IMR-90 (cell line): ENCODE measurements around the gene IQCM. TPM values are rescaled to one million over a fixed set of nuclear protein-coding genes. Genes with fewer than 3 reads are reported as not detected.

Experiments used
- ATAC-seq: fragments of 200-7000 bp; cut with Tn5 transposase; 2 replicates; pipeline ENCODE4 v1.9.1; 2020; ENCODE audit warnings: low read depth, mild to moderate bottlenecking, moderate library complexity
- BruUV-seq: library from RNA; stranded (reverse); fragments of 400-500 nt; replicated peaks from 2 replicates; lab custom pipeline; 2021; lab: Mats Ljungman, UMichigan
- CTCF ChIA-PET: fragments of 300-600 bp; formaldehyde crosslinking; extraction: SDS; loops from one replicate; lab custom pipeline; 2021; ENCODE audit warnings: antibody characterized with exemption; lab: Yijun Ruan, JAX
- POLR2A ChIA-PET: fragments of 300-600 bp; sonication (Branson Sonifier 250); formaldehyde crosslinking; loops from one replicate; lab custom pipeline; 2022; ENCODE audit warnings: antibody characterized with exemption; ENCODE audit not compliant: unreplicated experiment; lab: Charles Lee
- DNase-seq: peaks from one replicate; pipeline ENCODE4 v3.0.0; 2013
- H2AFZ ChIP-seq: replicated peaks from 2 replicates; pipeline ENCODE3; 2013; ENCODE audit warnings: low read length, mild to moderate bottlenecking; ENCODE audit not compliant: poor library complexity
- H2AK5ac ChIP-seq: 2 replicates; pipeline ENCODE4 v1.6.1; 2013; ENCODE audit warnings: low read depth, low read length, inconsistent platforms
- H2AK9ac ChIP-seq: replicated peaks from 2 replicates; pipeline ENCODE3; 2013; ENCODE audit warnings: mild to moderate bottlenecking, low read depth, low read length, moderate library complexity; ENCODE audit not compliant: poor library complexity
- H2BK120ac ChIP-seq: 2 replicates; pipeline ENCODE4 v1.6.1; 2013; ENCODE audit warnings: low read depth, low read length, inconsistent platforms
- H2BK15ac ChIP-seq: 3 replicates; pipeline ENCODE4 v1.6.1; 2013; ENCODE audit warnings: low read depth, low read length, inconsistent platforms
- H2BK20ac ChIP-seq: 2 replicates; pipeline ENCODE4 v1.6.1; 2013; ENCODE audit warnings: low read depth, mild to moderate bottlenecking, inconsistent platforms, low read length, moderate library complexity
- H2BK5ac ChIP-seq: 2 replicates; pipeline ENCODE4 v1.6.1; 2013; ENCODE audit warnings: mild to moderate bottlenecking, low read depth, low read length, inconsistent platforms; ENCODE audit not compliant: poor library complexity, severe bottlenecking
- H3K14ac ChIP-seq: replicated peaks from 2 replicates; pipeline ENCODE4 v1.6.1; 2013; ENCODE audit warnings: low read depth, low read length, inconsistent platforms
- H3K18ac ChIP-seq: 2 replicates; pipeline ENCODE4 v1.6.1; 2013; ENCODE audit warnings: low read depth, low read length, control low read depth
- H3K23ac ChIP-seq: 2 replicates; pipeline ENCODE4 v1.6.1; 2013; ENCODE audit warnings: low read depth, low read length, inconsistent platforms
- H3K27ac ChIP-seq: 2 replicates; pipeline ENCODE4 v1.5.1; 2013; ENCODE audit warnings: mild to moderate bottlenecking, control low read depth, low read length; ENCODE audit not compliant: insufficient read depth
- H3K27me3 ChIP-seq: 2 replicates; pipeline ENCODE4 v1.6.1; 2013; ENCODE audit warnings: low read length; ENCODE audit not compliant: control insufficient read depth, insufficient read depth
- H3K36me3 ChIP-seq: 2 replicates; pipeline ENCODE4 v1.6.1; 2013; ENCODE audit warnings: low read length, mixed read lengths; ENCODE audit not compliant: control insufficient read depth, insufficient read depth
- H3K4ac ChIP-seq: 2 replicates; pipeline ENCODE4 v1.6.1; 2013; ENCODE audit warnings: low read depth, low read length, inconsistent platforms
- H3K4me1 ChIP-seq: 2 replicates; pipeline ENCODE4 v1.6.1; 2013; ENCODE audit warnings: low read length, mixed read lengths; ENCODE audit not compliant: control insufficient read depth, insufficient read depth
- H3K4me2 ChIP-seq: 2 replicates; pipeline ENCODE4 v1.6.1; 2013; ENCODE audit warnings: low read depth, mild to moderate bottlenecking, control low read depth, low read length, moderate library complexity
- H3K4me3 ChIP-seq: 2 replicates; pipeline ENCODE4 v1.5.1; 2013; ENCODE audit warnings: low read depth, mild to moderate bottlenecking, control low read depth, low read length, moderate library complexity; ENCODE audit not compliant: insufficient read depth
- H3K56ac ChIP-seq: 2 replicates; pipeline ENCODE4 v1.6.1; 2013; ENCODE audit warnings: low read length, inconsistent platforms; ENCODE audit not compliant: insufficient read depth; ENCODE audit errors: extremely low read depth
- H3K79me1 ChIP-seq, 2 experiments: 2 replicates each; pipeline ENCODE4 v1.6.1; 2013; ENCODE audit warnings: low read length in 2 of 2, inconsistent platforms in 1 of 2, low read depth in 1 of 2
- H3K9ac ChIP-seq: 2 replicates; pipeline ENCODE4 v1.6.1; 2013; ENCODE audit warnings: low read depth, low read length, control low read depth
- H3K9me1 ChIP-seq: 2 replicates; pipeline ENCODE4 v1.6.1; 2013; ENCODE audit warnings: low read length, inconsistent platforms; ENCODE audit not compliant: insufficient read depth
- H3K9me3 ChIP-seq: 2 replicates; pipeline ENCODE4 v1.6.1; 2013; ENCODE audit warnings: low read length; ENCODE audit not compliant: control insufficient read depth, insufficient read depth
- H4K20me1 ChIP-seq: 2 replicates; pipeline ENCODE4 v1.6.1; 2013; ENCODE audit warnings: low read length, inconsistent platforms; ENCODE audit not compliant: insufficient read depth
- H4K5ac ChIP-seq: 2 replicates; pipeline ENCODE4 v1.6.1; 2013; ENCODE audit warnings: mild to moderate bottlenecking, low read depth, low read length, control low read depth
- H4K8ac ChIP-seq, 2 experiments: 2 replicates each; pipeline ENCODE4 v1.6.1; 2013; ENCODE audit warnings: low read depth in 2 of 2, low read length in 2 of 2, control low read depth in 1 of 2, inconsistent platforms in 1 of 2
- H4K91ac ChIP-seq: 2 replicates; pipeline ENCODE4 v1.6.1; 2013; ENCODE audit warnings: low read depth, low read length, inconsistent platforms; ENCODE audit not compliant: insufficient read depth
- MAZ ChIP-seq: IDR thresholded peaks from 2 replicates; pipeline ENCODE4 v1.6.1; 2012; ENCODE audit warnings: low read depth, mild to moderate bottlenecking, low read length, improper control_type of control experiment, moderate library complexity, borderline replicate concordance
- WGBS, 2 experiments: methylation state at CpG; one replicate each; pipeline versions ENCODE4 v1.1.5 to v1.1.7; 2013; ENCODE audit warnings: missing lambda C conversion rate in 2 of 2; ENCODE audit not compliant: insufficient read length in 1 of 2; ENCODE audit errors: extremely low coverage in 2 of 2; 5-methylcytosine and 5-hydroxymethylcytosine counted together
- dilution Hi-C: fragments of 300-500 bp; cut with HindIII; formaldehyde crosslinking; loops from one replicate; pipeline ENCODE4 v1.14.3; 2018; ENCODE audit warnings: low sequenced_read_pairs; ENCODE audit not compliant: unreplicated experiment
- in situ Hi-C: fragments of 300-500 bp; cut with MboI; formaldehyde crosslinking; loops from 3 replicates; pipeline ENCODE4 v1.14.3; 2019; ENCODE audit warnings: low sequenced_read_pairs, inconsistent platforms, mixed read lengths
- intact Hi-C: fragments of 100-400 bp; cut with micrococcal nuclease; formaldehyde crosslinking; loops from 2 replicates; pipeline ENCODE4 v1.10.0; 2022
- polyA plus RNA-seq, 3 experiments: library from polyadenylated mRNA; depleted of rRNA; stranded (reverse); fragments of >200 nt; gene quantifications; 2 replicates each; pipeline ENCODE4 v1.2.3, GENCODE V29; 2012; ENCODE audit warnings: low replicate concordance in 1 of 3
- total RNA-seq: library from RNA; depleted of rRNA; stranded (reverse); fragments of >200 nt; gene quantifications from 2 replicates; pipeline ENCODE4 v1.2.3, GENCODE V29; 2012

Gene IQCM
- total and polyA plus RNA-seq, 2 of the 4 experiments (the other 2 are of a cell fraction): not detected

DNA sequence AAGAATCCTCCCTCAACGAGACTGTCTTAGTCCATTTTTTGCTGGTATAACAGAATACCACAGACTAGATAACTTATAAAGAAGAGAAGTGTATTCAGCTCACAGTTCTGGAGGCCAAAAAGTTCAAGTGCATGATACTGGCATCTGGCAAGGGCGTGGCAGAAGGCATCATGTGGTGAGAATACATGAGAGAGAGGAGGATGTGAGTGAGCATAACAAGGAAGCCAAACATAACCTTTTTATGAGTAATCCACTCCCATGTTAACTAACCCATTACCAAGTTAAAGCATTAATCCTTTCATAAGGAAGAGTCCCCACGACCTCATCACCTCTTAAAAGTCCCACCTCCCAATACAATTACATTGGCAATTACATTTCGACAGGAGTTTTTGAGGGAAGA lies 504.6 kb downstream of the IQCM start:
- H4K20me1 ChIP-seq: no peaks in the 10 kb centered on the region
- intact Hi-C loops (no loop called here), in situ Hi-C loops (no loop called here), dilution Hi-C loops (no loop called here)
- no peak for ATAC-seq
- H3K27ac ChIP-seq: no peak overlapping the region
- no peak overlapping the region for H2BK120ac ChIP-seq
- no peak overlapping the region for H2AK5ac ChIP-seq
- H3K9ac ChIP-seq: no peak overlapping the region
- H3K9me3 ChIP-seq: no peaks in the 10 kb centered on the region
- no TSS peak for BruUV-seq
- no peak overlapping the region for H3K14ac ChIP-seq
- no peaks in the 10 kb centered on the region for H3K9me1 ChIP-seq
- CTCF ChIA-PET: no interaction called here
- no peak overlapping the region for H2BK20ac ChIP-seq
- H3K4ac ChIP-seq: no peak overlapping the region
- H4K8ac ChIP-seq: no peak overlapping the region
- H4K5ac ChIP-seq: no peak overlapping the region
- no peak overlapping the region for H3K56ac ChIP-seq
- POLR2A ChIA-PET: no interaction called here
- H3K4me3 ChIP-seq: no peak overlapping the region
- no peak overlapping the region for H3K4me2 ChIP-seq
- no peak overlapping the region for H2BK15ac ChIP-seq
- H3K27me3 ChIP-seq: no peaks in the 10 kb centered on the region
- H3K36me3 ChIP-seq: no peaks in the 10 kb centered on the region
- no peak overlapping the region for H3K18ac ChIP-seq
- H4K91ac ChIP-seq: no peak overlapping the region
- no peak overlapping the region for H2AK9ac ChIP-seq
- no peak for TF ChIP-seq MAZ
- DNase-seq: no peak
- WGBS, 2 experiments: no CpG with 5 or more reads among the region's 4 CpGs
- H3K23ac ChIP-seq: no peak overlapping the region
- H3K4me1 ChIP-seq: no peaks in the 10 kb centered on the region
- no peak overlapping the region for H2BK5ac ChIP-seq
- no peaks in the 10 kb centered on the region for H3K79me1 ChIP-seq
- no peak overlapping the region for H2AFZ ChIP-seq
